Esophagus (tissue), 2 donors: ENCODE results near the gene ARHGAP26. TPM values are rescaled to one million over a fixed set of nuclear protein-coding genes. Genes with fewer than 3 reads are reported as not detected.
A peak's percentile ranks its signal among the peaks of the same experiment; 100 is the strongest.

Experiments used
- H3K27ac ChIP-seq, 2 donors: one replicate each; pipeline ENCODE4 v1.5.1; 2013; ENCODE audit warnings: low read depth in 2 of 2, mild to moderate bottlenecking in 2 of 2, inconsistent platforms in 1 of 2, low read length in 1 of 2, moderate library complexity in 1 of 2
- H3K27me3 ChIP-seq, 2 donors: one replicate each; pipeline ENCODE4 v1.6.1; 2013; ENCODE audit warnings: low read length in 2 of 2, control low read depth in 1 of 2, mild to moderate bottlenecking in 1 of 2; ENCODE audit not compliant: insufficient read depth in 2 of 2, control insufficient read depth in 1 of 2
- H3K36me3 ChIP-seq, 2 donors: one replicate each; pipeline ENCODE4 v1.6.1; 2013; ENCODE audit warnings: low read length in 1 of 2; ENCODE audit not compliant: control insufficient read depth in 2 of 2, insufficient read depth in 2 of 2
- H3K4me1 ChIP-seq, 2 donors: one replicate each; pipeline ENCODE4 v1.6.1; 2013; ENCODE audit warnings: low read length in 1 of 2; ENCODE audit not compliant: control insufficient read depth in 2 of 2, insufficient read depth in 2 of 2
- H3K4me3 ChIP-seq, 2 donors: one replicate each; pipeline ENCODE4 v1.5.1; 2013; ENCODE audit warnings: low read length in 2 of 2, mild to moderate bottlenecking in 2 of 2, low read depth in 1 of 2, moderate library complexity in 1 of 2
- H3K9me3 ChIP-seq, 2 donors: one replicate each; pipeline ENCODE4 v1.6.1; 2013; ENCODE audit warnings: mild to moderate bottlenecking in 2 of 2, low read depth in 1 of 2, low read length in 1 of 2, moderate library complexity in 1 of 2; ENCODE audit not compliant: control insufficient read depth in 2 of 2, insufficient read depth in 1 of 2
- WGBS, 2 donors: extraction: QIAGEN DNeasy Blood & Tissue Kit; methylation state at CpG; one replicate each; pipeline ENCODE4 v1.1.7; 2013; 5-methylcytosine and 5-hydroxymethylcytosine counted together
- polyA plus RNA-seq, 2 donors: library from polyadenylated mRNA; stranded (reverse); fragments of 200-250 nt; gene quantifications; one replicate each; pipeline ENCODE4 v1.2.3, GENCODE V29; 2013
- donor health status: healthy with polysubstance abuse.
- donor health status: Bipolar disorder and iron deficiency.

ARHGAP26 gene
- polyA plus RNA-seq, 2 donors, result 3.1 to 3.6 TPM

GRCh38 chr5:142748568-142749249 is 21.5 kb upstream of the ARHGAP26 start:
- Histone ChIP-seq H3K27ac (no peak overlapping the region), H3K9me3 (no peaks in the 10 kb centered on the region), H3K4me3 (no peak overlapping the region), H3K27me3 (no peaks in the 10 kb centered on the region), H3K36me3 (no peaks in the 10 kb centered on the region), H3K4me1 (peaks cover 0 to 2% of the 10 kb centered on the region in 2 donors)
- WGBS, 2 donors, result 78 to 88% methylated on average over 2 of the region's 2 CpGs

DNA sequence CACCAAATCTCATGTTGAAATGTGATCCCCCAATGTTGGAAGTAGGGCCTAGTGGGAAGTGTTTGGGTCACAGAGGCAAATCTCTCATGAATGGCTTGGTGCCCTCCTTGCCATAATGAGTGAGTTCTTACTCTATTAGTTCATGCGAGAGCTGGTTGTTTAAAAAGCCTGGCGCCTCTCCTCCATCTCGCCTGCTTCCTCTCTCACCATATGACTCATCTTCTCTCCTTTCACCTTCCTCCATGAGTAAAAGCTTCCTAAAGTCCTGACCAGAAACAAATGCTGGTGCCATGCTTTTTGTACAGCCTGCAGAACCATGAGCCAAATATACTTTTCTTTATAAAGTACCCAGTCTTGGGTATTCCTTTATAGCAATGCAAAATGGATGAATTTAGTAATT is 20.9 kb upstream of the ARHGAP26 start:
- H3K4me3 ChIP-seq, result no peak overlapping the region
- H3K9me3 ChIP-seq, result no peaks in the 10 kb centered on the region
- no peak overlapping the region for H3K27ac ChIP-seq
- peaks cover 0 to 4% of the 10 kb centered on the region in 2 donors for H3K4me1 ChIP-seq
- H3K27me3 ChIP-seq, result no peaks in the 10 kb centered on the region
- H3K36me3 ChIP-seq, result no peaks in the 10 kb centered on the region
- WGBS, 2 donors, result 54 to 67% methylated on average over 3 of the region's 3 CpGs

DNA sequence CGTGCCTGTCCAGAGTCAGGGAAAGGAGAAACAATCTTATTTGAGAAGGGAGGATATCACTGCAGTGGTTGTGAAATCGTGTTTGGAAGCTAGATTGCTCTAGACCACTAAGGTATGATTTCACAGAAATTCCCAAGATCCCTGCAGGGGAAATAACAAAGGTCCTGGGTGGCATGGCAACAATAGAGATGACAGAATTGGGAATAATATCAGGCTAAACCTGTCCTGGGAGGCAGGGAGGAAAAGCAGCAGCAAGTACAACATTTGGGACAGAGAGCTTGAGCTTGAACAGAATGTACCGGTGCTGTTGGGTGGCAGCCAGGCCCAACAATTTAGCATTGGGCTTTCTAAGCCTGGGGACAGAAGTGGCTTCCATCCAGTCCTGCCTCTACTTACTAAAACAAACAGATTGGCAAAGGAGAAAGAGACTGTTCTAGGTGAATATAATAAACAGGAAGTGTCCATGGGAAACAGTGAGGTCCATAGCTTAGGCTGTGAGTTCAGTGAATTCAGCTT is 17.0 kb upstream of the ARHGAP26 start:
- no peaks in the 10 kb centered on the region for H3K9me3 ChIP-seq
- no peaks in the 10 kb centered on the region for H3K27me3 ChIP-seq
- H3K4me3 ChIP-seq, result no peak overlapping the region
- H3K27ac ChIP-seq, result peak overlapping the region in 1 of 2 donors; percentile 60
- WGBS, 2 donors, result 21 to 32% methylated on average over 3 of the region's 3 CpGs
- no peaks in the 10 kb centered on the region for H3K36me3 ChIP-seq
- H3K4me1 ChIP-seq, result peaks cover 0 to 4% of the 10 kb centered on the region in 2 donors

DNA sequence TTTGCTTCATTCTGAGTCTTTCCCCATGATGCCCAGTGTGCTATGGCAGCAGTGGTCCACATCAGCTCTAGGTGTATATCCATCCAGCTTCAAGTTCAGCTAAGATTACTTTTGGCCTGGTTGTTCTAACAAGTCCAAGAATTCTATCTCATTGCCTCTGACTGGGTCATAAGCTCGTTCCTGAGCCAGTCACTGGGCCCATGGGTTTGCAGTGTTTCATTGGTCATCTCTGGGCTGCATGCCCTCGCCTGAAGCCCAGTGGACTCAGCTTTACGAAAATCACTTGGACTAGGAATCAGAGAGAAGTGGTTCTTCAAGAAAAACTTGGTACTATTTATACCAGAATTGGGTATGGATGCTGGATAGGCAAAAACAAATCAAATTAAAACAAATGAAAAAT is 16.1 kb upstream of the ARHGAP26 start:
- H3K27ac ChIP-seq, result no peak overlapping the region

GRCh38 chr5:142756576-142756975 is 13.6 kb upstream of the ARHGAP26 start:
- no peak overlapping the region for H3K27ac ChIP-seq
- 54 to 59% methylated on average over 3 of the region's 3 CpGs for WGBS, 2 donors
- H3K4me1 ChIP-seq, result peaks cover 0 to 2% of the 10 kb centered on the region in 2 donors
- H3K27me3 ChIP-seq, result no peaks in the 10 kb centered on the region
- no peaks in the 10 kb centered on the region for H3K36me3 ChIP-seq
- no peak overlapping the region for H3K4me3 ChIP-seq
- no peaks in the 10 kb centered on the region for H3K9me3 ChIP-seq

More for the DNA sequence above, 16.1 kb upstream of the ARHGAP26 start:
- 89 to 90% methylated on average over 3 of the region's 3 CpGs for WGBS, 2 donors
- peaks cover 0 to 2% of the 10 kb centered on the region in 2 donors for H3K4me1 ChIP-seq
- no peaks in the 10 kb centered on the region for H3K27me3 ChIP-seq
- no peak overlapping the region for H3K4me3 ChIP-seq
- H3K9me3 ChIP-seq, result no peaks in the 10 kb centered on the region
- no peaks in the 10 kb centered on the region for H3K36me3 ChIP-seq

GRCh38 chr5:142757564-142757963 is 12.6 kb upstream of the ARHGAP26 start:
- Histone ChIP-seq H3K4me3 (no peak overlapping the region), H3K36me3 (no peaks in the 10 kb centered on the region), H3K4me1 (peaks cover 0 to 2% of the 10 kb centered on the region in 2 donors), H3K27ac (no peak overlapping the region), H3K27me3 (no peaks in the 10 kb centered on the region), H3K9me3 (no peaks in the 10 kb centered on the region)
- 79 to 88% methylated on average over 4 of the region's 4 CpGs for WGBS, 2 donors

DNA sequence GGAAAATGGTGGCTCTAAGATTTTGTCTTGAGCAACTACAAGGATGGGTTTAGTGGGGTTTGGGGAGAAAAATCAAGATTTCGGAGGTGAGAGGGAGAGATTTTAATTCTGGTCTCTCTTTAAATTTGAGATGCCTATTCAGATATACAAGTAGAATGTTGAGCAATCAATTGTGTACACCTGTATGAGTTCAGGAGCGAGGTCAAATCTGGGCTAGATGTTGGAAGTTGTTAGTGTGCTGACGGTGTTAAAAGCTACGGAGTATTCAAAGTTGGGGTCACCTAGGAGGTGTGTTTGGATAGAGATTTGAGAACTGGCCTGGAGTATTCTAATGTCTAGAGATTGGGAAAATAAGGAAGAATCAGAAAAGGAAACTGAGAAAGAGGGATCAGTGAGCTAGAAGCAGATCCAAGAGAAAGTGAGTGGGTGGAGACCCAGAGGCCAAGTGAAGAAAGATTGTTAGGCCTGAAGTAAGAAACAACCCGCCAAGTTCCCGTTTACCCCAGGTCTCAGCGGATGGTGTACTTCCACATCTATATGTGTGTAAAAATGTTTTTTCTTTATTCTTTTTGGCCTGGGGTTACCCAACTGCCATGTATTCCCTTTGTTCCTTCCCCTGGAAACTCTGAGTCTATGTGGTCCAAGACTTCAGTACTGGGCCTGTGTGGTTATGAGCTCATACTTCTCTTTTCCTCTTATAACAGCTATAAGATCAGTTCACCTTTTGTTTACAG is 11.9 kb upstream of the ARHGAP26 start:
- no peak overlapping the region for H3K4me3 ChIP-seq
- 88 to 90% methylated on average over 7 of the region's 7 CpGs for WGBS, 2 donors
- no peaks in the 10 kb centered on the region for H3K36me3 ChIP-seq
- H3K9me3 ChIP-seq, result no peaks in the 10 kb centered on the region
- no peaks in the 10 kb centered on the region for H3K27me3 ChIP-seq
- no peak overlapping the region for H3K27ac ChIP-seq
- peaks cover 0 to 2% of the 10 kb centered on the region in 2 donors for H3K4me1 ChIP-seq

DNA sequence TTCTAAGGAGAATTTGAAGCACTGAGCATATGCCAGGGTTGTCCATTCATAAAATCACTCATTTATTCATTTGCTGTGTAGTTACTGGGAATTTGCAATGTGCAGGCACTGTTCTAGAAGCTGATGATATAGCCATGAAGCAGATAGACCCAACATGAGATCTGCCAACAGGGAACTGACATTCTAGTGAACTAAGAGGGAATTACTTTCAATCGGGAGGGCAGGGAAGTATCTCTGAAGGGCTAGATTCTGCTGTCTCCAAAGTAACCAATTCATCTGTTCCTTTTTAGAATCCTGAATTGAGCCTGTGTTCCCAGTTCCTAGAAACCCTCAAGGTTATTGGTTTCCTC is 11.4 kb upstream of the ARHGAP26 start:
- Histone ChIP-seq H3K36me3 (no peaks in the 10 kb centered on the region), H3K27me3 (no peaks in the 10 kb centered on the region), H3K9me3 (no peaks in the 10 kb centered on the region), H3K27ac (no peak overlapping the region), H3K4me3 (no peak overlapping the region), H3K4me1 (peaks cover 0 to 2% of the 10 kb centered on the region in 2 donors)
- 63 to 85% methylated on average over 1 of the region's 1 CpG for WGBS, 2 donors

DNA sequence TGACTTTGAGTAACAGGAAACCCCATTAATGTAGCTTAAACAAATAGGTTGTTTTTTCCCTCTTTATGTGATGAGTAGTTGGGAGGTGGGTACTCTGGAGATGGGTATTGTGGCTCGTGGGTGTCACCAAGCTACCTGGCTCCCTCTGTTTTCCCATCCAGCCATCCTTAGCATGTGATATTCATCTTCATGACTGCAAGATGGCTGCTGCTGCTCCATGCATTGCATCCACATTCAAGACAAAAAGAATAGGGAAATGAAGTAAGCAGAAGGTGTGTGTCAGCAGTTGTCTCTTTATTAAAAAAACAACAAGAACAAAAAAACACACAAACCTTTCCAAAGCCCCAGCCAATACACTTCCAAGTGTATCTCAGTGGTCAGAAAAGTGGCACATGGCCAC is 6.5 kb upstream of the ARHGAP26 start:
- no peak overlapping the region for H3K27ac ChIP-seq
- WGBS, 2 donors, result 81 to 90% methylated on average over 1 of the region's 1 CpG
- H3K36me3 ChIP-seq, result no peaks in the 10 kb centered on the region
- H3K4me1 ChIP-seq, result no peaks in the 10 kb centered on the region
- H3K4me3 ChIP-seq, result no peak overlapping the region
- H3K9me3 ChIP-seq, result no peaks in the 10 kb centered on the region
- H3K27me3 ChIP-seq, result no peaks in the 10 kb centered on the region
